Large intestine (tissue), 3 donors: ENCODE data around the gene PGAP1. TPM values are rescaled to one million over a fixed set of nuclear protein-coding genes. Genes with fewer than 3 reads are reported as not detected.

Experiments used
- DNase-seq, 2 donors: peaks; one replicate each; pipeline versions ENCODE4 v3.0.0 to v3.0.0-alpha.2; 2013
- H3K27ac ChIP-seq: one replicate; pipeline ENCODE4 v1.5.1; 2013; ENCODE audit warnings: low read length
- H3K27me3 ChIP-seq: 2 replicates; pipeline ENCODE4 v1.6.1; 2013; ENCODE audit warnings: low read length; ENCODE audit not compliant: control insufficient read depth, insufficient read depth
- H3K36me3 ChIP-seq: 2 replicates; pipeline ENCODE4 v1.6.1; 2013; ENCODE audit warnings: low read length; ENCODE audit not compliant: control insufficient read depth, insufficient read depth
- H3K4me1 ChIP-seq: one replicate; pipeline ENCODE4 v1.6.1; 2013; ENCODE audit warnings: low read length; ENCODE audit not compliant: control insufficient read depth, insufficient read depth
- H3K4me3 ChIP-seq: one replicate; pipeline ENCODE4 v1.5.1; 2013; ENCODE audit warnings: low read length
- H3K9me3 ChIP-seq: one replicate; pipeline ENCODE4 v1.6.1; 2013; ENCODE audit warnings: mild to moderate bottlenecking, low read depth, low read length, moderate library complexity; ENCODE audit not compliant: control insufficient read depth
- WGBS: methylation state at CpG from one replicate; pipeline ENCODE4 v1.1.5; 2013; ENCODE audit warnings: low lambda C conversion rate; ENCODE audit not compliant: insufficient coverage; 5-methylcytosine and 5-hydroxymethylcytosine counted together
- polyA plus RNA-seq: library from polyadenylated mRNA; unstranded; fragments of 120-200 nt; gene quantifications from one replicate; pipeline ENCODE4 v1.2.1, GENCODE V29; 2013

Gene PGAP1
- polyA plus RNA-seq, 1 donor = 15.1 TPM

- H3K27me3 ChIP-seq = no peaks in the 10 kb centered on the region
- H3K27ac ChIP-seq = peak overlapping the region; percentile 90
- H3K4me3 ChIP-seq = peak overlapping the region; percentile 94
- no peaks in the 10 kb centered on the region for H3K36me3 ChIP-seq
- DNase-seq = peak; percentile 13 to 73
- no peaks in the 10 kb centered on the region for H3K9me3 ChIP-seq
- WGBS = 6% methylated on average over 3 of the region's 22 CpGs
- peaks cover 3% of the 10 kb centered on the region for H3K4me1 ChIP-seq
Observed at GRCh38 chr2:196927376-196928225, 1.1 kb upstream of the PGAP1 start.

- peak overlapping the region; percentile 94 for H3K4me3 ChIP-seq
- no CpG with 5 or more reads among the region's 37 CpGs for WGBS
- H3K4me1 ChIP-seq = no peaks in the 10 kb centered on the region
- peak; percentile 7 to 63 for DNase-seq
- peak overlapping the region; percentile 92 for H3K27ac ChIP-seq
- no peaks in the 10 kb centered on the region for H3K36me3 ChIP-seq
- no peaks in the 10 kb centered on the region for H3K27me3 ChIP-seq
- no peaks in the 10 kb centered on the region for H3K9me3 ChIP-seq
Observed at GRCh38 chr2:196925768-196926561, 542 bp downstream of the PGAP1 start.

- no peak for DNase-seq
- 20% methylated on average over 1 of the region's 11 CpGs for WGBS
- H3K4me1 ChIP-seq = no peaks in the 10 kb centered on the region
- H3K27me3 ChIP-seq = no peaks in the 10 kb centered on the region
- peak overlapping the region; percentile 94 for H3K4me3 ChIP-seq
- peak overlapping the region; percentile 92 for H3K27ac ChIP-seq
- no peaks in the 10 kb centered on the region for H3K9me3 ChIP-seq
- no peaks in the 10 kb centered on the region for H3K36me3 ChIP-seq
Observed at GRCh38 chr2:196925051-196925767, 1.3 kb downstream of the PGAP1 start.

- Histone ChIP-seq H3K4me3 (no peak overlapping the region), H3K27me3 (no peaks in the 10 kb centered on the region), H3K4me1 (no peaks in the 10 kb centered on the region), H3K27ac (no peak overlapping the region), H3K36me3 (peaks cover under 1% of the 10 kb centered on the region), H3K9me3 (no peaks in the 10 kb centered on the region)
- DNase-seq = no peak
Observed at GRCh38 chr2:196924051-196924450, 2.5 kb downstream of the PGAP1 start.

GRCh38 chr2:196918927-196919326, 7.6 kb downstream of the PGAP1 start:
- WGBS = 91% methylated on average over 3 of the region's 3 CpGs

GRCh38 chr2:196917802-196918201, 8.7 kb downstream of the PGAP1 start:
- Histone ChIP-seq H3K36me3 (peaks cover 28% of the 10 kb centered on the region), H3K27ac (no peak overlapping the region), H3K4me3 (no peak overlapping the region), H3K9me3 (no peaks in the 10 kb centered on the region), H3K27me3 (no peaks in the 10 kb centered on the region), H3K4me1 (no peaks in the 10 kb centered on the region)
- DNase-seq = no peak

More at GRCh38 chr2:196918927-196919326, 7.6 kb downstream of the PGAP1 start:
- H3K4me1 ChIP-seq = no peaks in the 10 kb centered on the region
- H3K27me3 ChIP-seq = no peaks in the 10 kb centered on the region
- H3K9me3 ChIP-seq = no peaks in the 10 kb centered on the region
- no peak overlapping the region for H3K27ac ChIP-seq
- no peak overlapping the region for H3K4me3 ChIP-seq
- H3K36me3 ChIP-seq = peaks cover 23% of the 10 kb centered on the region
- DNase-seq = no peak

- no peak for DNase-seq
Observed at GRCh38 chr2:196915507-196916189, 10.9 kb downstream of the PGAP1 start.

GRCh38 chr2:196914867-196915460, 11.5 kb downstream of the PGAP1 start:
- Histone ChIP-seq H3K9me3 (no peaks in the 10 kb centered on the region), H3K4me1 (no peaks in the 10 kb centered on the region), H3K4me3 (no peak overlapping the region), H3K36me3 (peaks cover 30% of the 10 kb centered on the region), H3K27me3 (no peaks in the 10 kb centered on the region), H3K27ac (no peak overlapping the region)
- WGBS = 80% methylated on average over 1 of the region's 4 CpGs
- DNase-seq = no peak

More at GRCh38 chr2:196915507-196916189, 10.9 kb downstream of the PGAP1 start:
- no peaks in the 10 kb centered on the region for H3K27me3 ChIP-seq
- 90% methylated on average over 2 of the region's 3 CpGs for WGBS
- H3K36me3 ChIP-seq = peaks cover 30% of the 10 kb centered on the region
- no peak overlapping the region for H3K27ac ChIP-seq
- no peaks in the 10 kb centered on the region for H3K4me1 ChIP-seq
- no peak overlapping the region for H3K4me3 ChIP-seq
- no peaks in the 10 kb centered on the region for H3K9me3 ChIP-seq

GRCh38 chr2:196913691-196914090, 12.8 kb downstream of the PGAP1 start:
- no peaks in the 10 kb centered on the region for H3K4me1 ChIP-seq
- WGBS = no CpG with 5 or more reads among the region's 1 CpG
- no peak overlapping the region for H3K4me3 ChIP-seq
- no peak overlapping the region for H3K27ac ChIP-seq
- DNase-seq = no peak
- H3K27me3 ChIP-seq = no peaks in the 10 kb centered on the region
- H3K36me3 ChIP-seq = peaks cover 26% of the 10 kb centered on the region
- no peaks in the 10 kb centered on the region for H3K9me3 ChIP-seq
